Activated CD8-positive, alpha-beta memory T cell treated with anti-CD3 and anti-CD28 coated beads, Interleukin-2, amount 50 U/mL, for 1 hour (primary cell): ENCODE data around the gene ESRRB.

Source experiments
- DNase-seq: peaks from one replicate; pipeline ENCODE4 v3.0.0-alpha.2; 2020; ENCODE audit errors: extremely low read depth

The ESRRB gene

DNA sequence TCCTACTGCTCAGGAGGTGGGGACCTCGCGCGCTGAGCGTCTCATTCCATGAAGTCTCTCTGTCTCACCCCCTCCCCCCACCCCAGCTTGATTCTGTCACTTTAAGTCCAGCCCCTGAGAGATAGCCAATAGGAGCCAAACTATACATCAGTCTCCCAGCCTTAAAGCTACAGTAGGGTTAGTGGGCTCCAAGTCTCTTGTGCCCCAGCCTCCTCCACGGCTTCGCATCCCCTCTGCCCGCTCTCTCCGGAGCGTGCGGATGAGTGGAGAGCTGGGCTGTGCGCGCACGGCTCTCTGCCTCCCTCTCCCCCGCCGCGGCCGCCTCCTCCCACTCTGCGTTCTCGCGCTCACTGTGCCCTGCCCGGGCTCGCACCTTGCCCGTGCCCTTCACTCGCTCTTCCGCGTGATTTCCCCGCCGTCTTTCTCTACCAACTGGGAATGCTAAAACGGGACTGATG lies at the start of gene ESRRB:
ESRRB (plus strand) TSS at position 191 of the 458 bp plus-strand sequence; CDS start at position 456, 265 bp downstream.
- DNase-seq, result no peak

DNA sequence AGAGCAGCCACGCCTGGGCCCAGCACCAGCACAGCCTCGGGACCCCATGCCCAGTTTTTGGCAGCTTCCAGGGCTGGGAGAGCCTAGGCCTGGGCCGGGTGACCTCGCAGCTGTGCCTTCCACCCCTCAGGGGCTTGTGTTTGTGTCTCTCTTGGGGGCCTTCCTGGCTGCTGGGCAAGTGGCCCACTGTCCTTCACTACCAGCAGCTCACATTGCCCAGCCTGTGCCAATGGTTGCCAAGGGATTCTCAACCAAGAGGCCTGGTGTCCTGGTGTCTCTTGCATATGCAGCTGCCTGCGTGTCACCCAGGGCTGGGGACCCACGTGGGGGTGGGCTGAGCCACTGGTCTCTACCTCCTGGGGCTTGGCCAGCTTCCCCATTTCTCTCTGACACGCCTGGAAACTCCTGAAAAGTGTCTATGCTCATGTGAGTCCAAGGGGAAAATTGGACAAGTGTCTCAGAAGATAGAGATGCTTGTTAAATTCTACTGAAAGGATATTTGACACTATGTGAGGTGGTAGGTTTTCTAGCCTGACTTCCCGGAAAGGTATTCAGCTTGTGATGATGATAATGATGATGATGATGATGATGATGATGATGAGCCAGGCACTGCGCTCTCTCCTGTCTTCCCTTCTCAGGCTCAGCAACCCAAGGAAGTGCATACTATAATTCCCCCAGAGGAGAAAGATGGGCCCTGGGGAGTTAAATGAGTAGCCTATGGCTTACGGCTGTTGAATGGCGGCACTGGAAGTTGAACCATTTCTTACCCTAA lies 48.8 kb upstream of the ESRRB start:
- DNase-seq, result no peak

GRCh38 chr14:76328457-76329137 lies 47.3 kb upstream of the ESRRB start:
- DNase-seq, result no peak

GRCh38 chr14:76329154-76329928 lies 46.6 kb upstream of the ESRRB start:
- no peak for DNase-seq

- no peak for DNase-seq
Measured at GRCh38 chr14:76329951-76330350, 46.0 kb upstream of the ESRRB start.

GRCh38 chr14:76330411-76331327 lies 45.3 kb upstream of the ESRRB start:
- no peak for DNase-seq

- DNase-seq, result no peak
Measured at GRCh38 chr14:76331328-76332011, 44.5 kb upstream of the ESRRB start.

- no peak for DNase-seq
Measured at GRCh38 chr14:76333664-76334063, 42.3 kb upstream of the ESRRB start.

GRCh38 chr14:76334316-76334715 lies 41.6 kb upstream of the ESRRB start:
- DNase-seq, result no peak

- no peak for DNase-seq
Measured at GRCh38 chr14:76336876-76337275, 39.1 kb upstream of the ESRRB start.

DNA sequence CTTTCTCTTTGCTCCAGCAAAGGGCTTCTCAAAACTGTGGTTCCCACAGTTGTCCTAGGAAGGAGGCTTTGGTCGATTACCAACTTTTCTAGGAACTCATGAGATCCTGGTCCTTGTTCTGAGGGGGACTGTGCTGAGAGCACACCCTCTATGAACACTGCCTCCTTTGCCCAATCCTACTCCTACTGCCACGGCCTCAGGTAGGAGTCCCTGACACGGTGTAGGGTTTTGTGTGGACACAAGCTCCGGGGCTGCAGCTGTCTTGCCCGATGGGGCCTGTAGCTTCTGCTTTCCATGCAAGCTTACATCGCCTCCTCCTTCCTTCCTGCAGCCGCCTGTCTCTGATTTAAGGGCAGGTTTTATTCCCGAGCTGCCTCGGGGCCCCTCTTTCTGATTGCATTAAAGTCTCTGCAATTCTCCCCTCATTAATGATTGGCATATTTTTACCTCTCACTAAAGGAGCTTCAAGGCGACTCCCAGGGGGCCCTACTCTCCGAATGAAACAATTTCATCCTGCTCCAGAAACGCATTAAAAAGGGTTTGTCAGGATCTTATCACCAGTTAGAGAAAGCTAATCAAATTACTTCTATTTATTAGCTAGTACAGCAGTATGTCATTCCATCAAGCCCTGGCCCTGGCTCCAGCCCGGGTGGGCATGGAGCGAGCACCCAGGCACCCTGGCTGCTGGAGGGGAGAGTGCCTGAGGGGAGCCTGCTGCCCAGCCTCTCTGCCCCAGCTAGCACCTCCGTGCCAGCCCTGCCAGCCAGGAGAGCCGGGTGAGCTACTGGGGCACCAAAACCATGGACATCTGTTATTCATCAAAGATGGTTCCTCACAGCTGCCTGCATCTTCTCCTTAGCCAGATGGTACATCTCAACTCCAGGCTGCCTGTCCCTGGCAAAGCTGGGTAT lies 38.0 kb upstream of the ESRRB start:
- no peak for DNase-seq

- DNase-seq, result no peak
Measured at GRCh38 chr14:76339728-76340615, 36.0 kb upstream of the ESRRB start.

GRCh38 chr14:76343386-76343785 lies 32.6 kb upstream of the ESRRB start:
- no peak for DNase-seq

- no peak for DNase-seq
Measured at GRCh38 chr14:76346391-76347160, 29.4 kb upstream of the ESRRB start.

DNA sequence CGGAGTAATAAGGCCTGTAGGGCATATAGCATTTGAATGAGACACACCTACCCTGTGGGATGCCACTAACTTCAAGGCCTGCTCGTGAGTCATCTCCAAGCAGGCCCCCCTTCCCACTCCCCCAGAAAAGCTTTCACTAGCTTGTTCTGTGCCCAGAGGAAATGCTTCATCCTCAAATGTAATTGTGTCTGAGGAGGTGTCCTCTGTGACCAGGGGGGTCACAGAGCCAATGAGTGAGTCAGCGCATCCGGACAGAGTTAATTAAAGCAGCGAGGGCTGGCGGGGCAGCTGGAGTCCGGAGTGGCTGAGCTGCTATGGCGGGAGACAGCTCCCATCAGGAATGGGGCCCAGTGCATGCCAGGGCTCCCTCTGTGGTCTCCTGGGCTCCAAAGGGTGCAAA lies 27.0 kb upstream of the ESRRB start:
- no peak for DNase-seq

DNA sequence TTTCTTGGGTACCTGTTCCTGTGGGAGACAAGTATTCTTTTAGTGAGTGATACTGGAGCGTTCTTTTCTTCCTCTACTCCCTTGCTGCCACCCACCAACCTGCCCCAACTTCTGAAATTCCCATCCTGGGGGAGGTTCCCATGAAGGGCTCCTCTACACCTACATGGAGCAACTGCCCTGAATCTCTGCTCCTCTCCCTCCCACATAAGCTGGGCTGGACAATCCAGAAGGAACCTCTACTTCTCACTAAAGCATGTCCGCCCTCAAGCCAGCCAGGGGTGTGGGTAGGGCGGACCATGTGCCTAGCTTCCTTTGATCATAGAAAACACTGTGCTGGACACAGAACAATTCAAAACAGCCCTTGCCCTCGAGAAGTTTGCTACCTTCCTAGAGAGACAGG lies 25.9 kb upstream of the ESRRB start:
- DNase-seq, result no peak

DNA sequence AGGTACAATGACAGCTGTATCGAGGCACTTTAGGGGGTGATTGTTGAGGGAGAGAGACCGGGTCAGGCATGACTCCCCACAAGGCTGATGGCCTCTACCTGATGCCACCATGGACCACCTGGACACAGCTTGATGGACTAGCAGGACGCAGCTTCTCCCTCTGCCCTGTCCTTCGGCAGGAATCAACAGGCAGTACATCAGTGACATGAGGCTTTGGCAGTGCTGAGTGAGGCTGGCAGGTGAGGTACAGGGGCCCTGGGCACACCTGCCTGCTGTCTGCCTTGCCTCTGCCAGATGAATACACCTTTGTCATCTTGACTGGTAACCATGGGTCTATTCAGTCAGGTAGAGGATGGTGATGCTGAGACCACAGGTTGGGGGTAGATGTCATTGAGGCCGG lies 25.3 kb upstream of the ESRRB start:
- DNase-seq, result no peak

GRCh38 chr14:76351941-76352340 lies 24.0 kb upstream of the ESRRB start:
- no peak for DNase-seq
